Thoracic aorta (tissue), 2 donors: ENCODE results near the gene PFDN4. TPM values are rescaled to one million over a fixed set of nuclear protein-coding genes. Genes with fewer than 3 reads are reported as not detected.

Experiments
- ATAC-seq: fragments of 150-250 bp; one replicate; pipeline ENCODE4 v1.8.0; 2017; ENCODE audit warnings: low read depth; ENCODE audit not compliant: insufficient number of reproducible peaks, low FRiP score
- DNase-seq: peaks from one replicate; pipeline ENCODE4 v3.0.0-alpha.2; 2020; ENCODE audit warnings: low spot score
- H3K27ac ChIP-seq, 2 donors: fragments of 200-600 bp; sonication (generic); 1 replicate in 1 of 2; 2 replicates in 1 of 2; pipeline ENCODE4 v1.5.1; 2016; ENCODE audit warnings: mild to moderate bottlenecking in 2 of 2, moderate library complexity in 2 of 2
- H3K27me3 ChIP-seq: fragments of 200-600 bp; sonication (generic); replicated peaks from 2 replicates; pipeline ENCODE4 v1.6.0; 2016; ENCODE audit warnings: mild to moderate bottlenecking; ENCODE audit not compliant: insufficient read depth
- H3K36me3 ChIP-seq: fragments of 200-600 bp; sonication (generic); one replicate; pipeline ENCODE4 v1.5.1; 2016
- H3K4me1 ChIP-seq, 2 donors: fragments of 200-600 bp; sonication (generic); 1 replicate in 1 of 2; 2 replicates in 1 of 2; pipeline versions ENCODE4 v1.5.1 to v1.6.0; 2016; ENCODE audit warnings: low read depth in 2 of 2, mild to moderate bottlenecking in 1 of 2; ENCODE audit not compliant: control insufficient read depth in 1 of 2
- H3K4me3 ChIP-seq: fragments of 200-600 bp; sonication (generic); 2 replicates; pipeline ENCODE4 v1.5.1; 2016; ENCODE audit warnings: mild to moderate bottlenecking
- H3K9me3 ChIP-seq: fragments of 200-600 bp; sonication (generic); 2 replicates; pipeline ENCODE4 v1.5.1; 2016
- CTCF ChIP-seq: fragments of 200-600 bp; sonication (generic); IDR thresholded peaks from one replicate; pipeline ENCODE4 v1.5.1; 2019; ENCODE audit warnings: antibody characterized with exemption
- total RNA-seq, 2 donors: library from RNA; depleted of rRNA; stranded (reverse); fragments of >200 nt; gene quantifications; one replicate each; pipeline versions ENCODE4 v1.1.0 to v1.2.3, GENCODE V29; 2016

PFDN4 gene
- total RNA-seq, 2 donors from 2014 or later = 50.5 to 73.2 TPM

DNA sequence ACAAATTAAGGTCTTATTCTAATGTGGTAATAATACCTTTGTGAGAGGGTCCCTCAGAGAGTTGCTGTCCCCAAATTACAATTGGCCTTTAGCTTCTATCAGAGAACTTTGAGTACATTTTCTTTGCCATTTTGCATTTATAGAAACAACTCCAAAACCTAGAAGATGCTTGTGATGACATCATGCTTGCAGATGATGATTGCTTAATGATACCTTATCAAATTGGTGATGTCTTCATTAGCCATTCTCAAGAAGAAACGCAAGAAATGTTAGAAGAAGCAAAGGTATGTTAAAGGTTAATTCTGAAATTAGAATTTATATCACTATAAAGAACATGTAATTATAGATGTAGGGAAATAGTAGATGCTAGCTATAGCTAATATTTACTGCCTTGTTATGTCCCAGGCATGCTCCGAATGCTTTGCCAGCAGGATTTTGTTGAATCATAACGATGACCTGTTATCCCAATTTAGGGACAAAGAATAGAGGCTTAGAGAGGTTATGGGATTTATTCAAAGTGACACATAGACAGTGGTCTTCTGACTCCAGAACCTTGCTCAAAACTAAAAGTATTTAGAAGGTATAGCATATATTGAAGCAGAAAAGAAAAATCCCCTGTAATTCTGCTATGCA is 7.4 kb downstream of the PFDN4 start:
- H3K27me3 ChIP-seq = no peaks in the 10 kb centered on the region
- H3K27ac ChIP-seq = no peak overlapping the region
- H3K4me3 ChIP-seq = no peak overlapping the region
- ATAC-seq = no peak
- TF ChIP-seq CTCF = no peak
- peaks cover 5% of the 10 kb centered on the region for H3K36me3 ChIP-seq
- DNase-seq = no peak
- H3K4me1 ChIP-seq = peaks cover 4 to 21% of the 10 kb centered on the region in 2 donors
- no peaks in the 10 kb centered on the region for H3K9me3 ChIP-seq

GRCh38 chr20:54217762-54218161 is 9.9 kb downstream of the PFDN4 start:
- Histone ChIP-seq H3K9me3 (no peaks in the 10 kb centered on the region), H3K4me3 (no peak overlapping the region), H3K4me1 (peaks cover 13 to 33% of the 10 kb centered on the region in 2 donors), H3K27ac (no peak overlapping the region), H3K36me3 (peaks cover 5% of the 10 kb centered on the region), H3K27me3 (no peaks in the 10 kb centered on the region)
- no peak for TF ChIP-seq CTCF
- DNase-seq (no peak), ATAC-seq (no peak)

- no peak for DNase-seq
- Histone ChIP-seq H3K4me1 (peaks cover 13 to 28% of the 10 kb centered on the region in 2 donors), H3K36me3 (peaks cover 5% of the 10 kb centered on the region), H3K4me3 (no peak overlapping the region), H3K9me3 (no peaks in the 10 kb centered on the region), H3K27ac (no peak overlapping the region), H3K27me3 (no peaks in the 10 kb centered on the region)
- TF ChIP-seq CTCF = no peak
- no peak for ATAC-seq
These were observed 10.6 kb downstream of the PFDN4 start for GRCh38 chr20:54218470-54218869.

DNA sequence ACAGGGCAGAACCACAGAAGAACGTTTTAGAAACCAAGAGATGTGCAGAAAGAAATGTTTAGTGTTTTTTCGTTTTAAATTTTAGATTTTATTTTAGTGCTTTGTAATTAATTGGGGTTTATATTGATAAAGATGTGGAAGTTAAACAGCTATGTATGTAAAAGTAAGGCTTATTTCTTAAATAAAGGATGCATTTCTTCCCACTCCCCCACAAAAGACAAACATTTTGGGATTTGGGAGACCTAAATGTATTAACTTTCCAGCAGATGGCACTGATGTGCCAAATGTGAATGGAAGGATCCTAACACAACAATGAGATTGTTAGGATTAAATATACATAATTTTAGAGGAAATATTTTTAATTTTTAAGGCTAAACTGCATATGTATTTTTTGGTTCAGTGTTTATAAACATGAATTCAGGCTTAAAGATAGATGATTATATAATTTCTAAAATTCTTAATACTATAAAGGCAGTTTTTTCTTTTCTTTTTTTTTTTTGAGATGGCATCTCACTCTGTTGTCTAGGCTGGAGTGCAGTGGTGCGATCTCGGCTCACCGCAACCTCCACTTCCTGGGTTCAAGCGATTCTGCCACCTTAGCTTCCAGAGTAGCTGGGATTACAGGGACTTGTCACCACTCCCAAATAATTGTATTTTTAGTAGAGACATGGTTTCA is 12.0 kb downstream of the PFDN4 start:
- Histone ChIP-seq H3K4me3 (no peak overlapping the region), H3K27me3 (no peaks in the 10 kb centered on the region), H3K36me3 (peaks cover 1% of the 10 kb centered on the region), H3K27ac (no peak overlapping the region), H3K4me1 (peaks cover 13 to 28% of the 10 kb centered on the region in 2 donors), H3K9me3 (no peaks in the 10 kb centered on the region)
- ATAC-seq = peak; percentile 50
- TF ChIP-seq CTCF = peak; percentile 44
- no peak for DNase-seq

- Histone ChIP-seq H3K9me3 (no peaks in the 10 kb centered on the region), H3K27ac (no peak overlapping the region), H3K4me3 (no peak overlapping the region), H3K4me1 (peaks cover 13 to 28% of the 10 kb centered on the region in 2 donors), H3K36me3 (no peaks in the 10 kb centered on the region), H3K27me3 (no peaks in the 10 kb centered on the region)
- DNase-seq (no peak), ATAC-seq (no peak)
- TF ChIP-seq CTCF = no peak
These were observed 12.8 kb downstream of the PFDN4 start for GRCh38 chr20:54220722-54221121.
